NCI-H774 (cell line): Measurements from ENCODE around the gene NT5M.

Source experiments
- DNase-seq: peaks from one replicate; lab custom pipeline; 2025; lab: John Stamatoyannopoulos, UW

NT5M gene

GRCh38 chr17:17395246-17395802 is 92.2 kb downstream of the NT5M start:
- no peak for DNase-seq

- no peak for DNase-seq
Observed at GRCh38 chr17:17395885-17396284, 92.7 kb downstream of the NT5M start.
